HepG2 (cell line): ENCODE results near the gene RASGRP4.

ENCODE experiments used
- CTCF ChIP-seq: sonication (generic); formaldehyde crosslinking; IDR thresholded peaks from 2 replicates; pipeline ENCODE4 v1.5.0; 2020; ENCODE audit warnings: mild to moderate bottlenecking, missing genetic modification reagents, moderate library complexity
- EZH2 ChIP-seq: conservative IDR thresholded peaks from 2 replicates; pipeline ENCODE4 v1.6.1; 2012; ENCODE audit warnings: mild to moderate bottlenecking, low read depth, low read length, moderate library complexity
- FOSL2 ChIP-seq: sonication (generic); formaldehyde crosslinking; IDR thresholded peaks from 2 replicates; pipeline ENCODE4 v1.4.0; 2020; ENCODE audit warnings: missing genetic modification reagents
- FOXK2 ChIP-seq: fragments of 450-650 bp; IDR thresholded peaks from 2 replicates; pipeline ENCODE4 v1.6.1; 2016
- MTF2 ChIP-seq: sonication (generic); formaldehyde crosslinking; IDR thresholded peaks from 2 replicates; pipeline ENCODE4 v1.5.0; 2020; ENCODE audit warnings: missing genetic modification reagents, borderline replicate concordance
- MYC ChIP-seq: sonication (generic); formaldehyde crosslinking; IDR thresholded peaks from 2 replicates; pipeline ENCODE4 v1.9.0; 2021; ENCODE audit warnings: missing genetic modification reagents, borderline replicate concordance
- NFE2 ChIP-seq: sonication (generic); formaldehyde crosslinking; IDR thresholded peaks from 2 replicates; pipeline ENCODE4 v1.4.0; 2020; ENCODE audit warnings: missing genetic modification reagents
- REPIN1 ChIP-seq: sonication (generic); formaldehyde crosslinking; IDR thresholded peaks from 2 replicates; pipeline ENCODE4 v1.8.0; 2022; ENCODE audit warnings: missing genetic modification reagents, low read depth, mild to moderate bottlenecking, borderline replicate concordance
- ZBTB7A ChIP-seq: sonication (generic); formaldehyde crosslinking; IDR thresholded peaks from 2 replicates; pipeline ENCODE4 v1.8.0; 2022; ENCODE audit warnings: mild to moderate bottlenecking, missing genetic modification reagents
- ZMYM2 ChIP-seq: sonication (generic); formaldehyde crosslinking; IDR thresholded peaks from 2 replicates; pipeline ENCODE4 v1.8.0; 2022; ENCODE audit warnings: mild to moderate bottlenecking, missing genetic modification reagents
- ZNF121 ChIP-seq: sonication (generic); formaldehyde crosslinking; IDR thresholded peaks from 2 replicates; pipeline ENCODE4 v1.5.0; 2020; ENCODE audit warnings: mild to moderate bottlenecking, missing genetic modification reagents
- ZNF605 ChIP-seq: sonication (generic); formaldehyde crosslinking; IDR thresholded peaks from 2 replicates; pipeline ENCODE4 v1.8.0; 2022; ENCODE audit warnings: mild to moderate bottlenecking, missing genetic modification reagents

- no peak for TF ChIP-seq CTCF (CRISPR knock-in tag)
- no peak for TF ChIP-seq FOSL2 (CRISPR knock-in tag)
- TF ChIP-seq MTF2 (CRISPR knock-in tag) = no peak
- no peak for TF ChIP-seq EZH2
- no peak for TF ChIP-seq FOXK2
- no peak for TF ChIP-seq NFE2 (CRISPR knock-in tag)
- TF ChIP-seq ZBTB7A (CRISPR knock-in tag) = no peak
- TF ChIP-seq ZNF121 (CRISPR knock-in tag) = no peak
- no peak for TF ChIP-seq MYC
- TF ChIP-seq ZNF605 (CRISPR knock-in tag) = no peak
- TF ChIP-seq REPIN1 = no peak
- no peak for TF ChIP-seq ZMYM2 (CRISPR knock-in tag)
Measured at GRCh38 chr19:38417146-38417543, 8.9 kb downstream of the RASGRP4 start.
